ENCODE results near the gene C1orf141.
"Not testable (repeated sequence)": the region's sequence is repeated elsewhere in the genome, so short reads cannot be mapped to it uniquely, and the experiment has no call there.

C1orf141 gene

GRCh38 chr1:67141832-67142231 lies 7.1 kb upstream of the C1orf141 start:
- not testable (repeated sequence) for DNase-seq

GRCh38 chr1:67140460-67140859 lies 5.7 kb upstream of the C1orf141 start:
- DNase-seq, result no peak

DNA sequence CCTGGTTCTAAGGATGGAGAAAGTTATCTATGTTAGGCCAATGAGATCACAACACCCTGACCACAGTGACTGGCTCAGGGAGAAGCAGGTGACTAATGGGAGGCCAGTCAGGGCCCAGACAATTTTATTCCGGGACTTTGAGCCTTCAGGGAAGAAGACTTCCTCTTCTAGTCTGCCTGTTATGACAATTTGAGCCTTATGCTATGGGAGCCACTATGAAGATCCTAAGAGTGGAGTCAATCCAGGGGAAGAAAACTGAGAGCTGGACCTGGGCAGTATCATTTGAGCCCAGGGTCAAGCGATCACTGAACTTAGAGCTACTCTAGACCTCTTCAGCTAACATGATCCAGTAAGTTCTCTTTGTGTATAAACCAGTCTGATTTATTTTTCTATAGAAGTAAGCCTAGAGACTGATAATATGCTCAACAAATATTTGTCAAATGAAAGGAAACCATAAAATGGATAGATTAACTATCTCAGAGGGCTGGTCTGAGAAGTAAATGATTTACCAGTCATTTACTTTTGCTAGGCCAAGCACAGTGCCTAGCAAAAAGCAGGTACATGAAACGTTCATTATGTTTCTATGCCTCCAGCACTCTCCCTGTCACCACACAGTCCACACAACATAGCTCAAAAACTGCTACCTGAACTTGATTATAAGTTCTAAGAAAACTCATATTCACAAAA lies 4.2 kb upstream of the C1orf141 start:
- no peak for DNase-seq

GRCh38 chr1:67137307-67137753 lies 2.6 kb upstream of the C1orf141 start:
- DNase-seq, result no peak

DNA sequence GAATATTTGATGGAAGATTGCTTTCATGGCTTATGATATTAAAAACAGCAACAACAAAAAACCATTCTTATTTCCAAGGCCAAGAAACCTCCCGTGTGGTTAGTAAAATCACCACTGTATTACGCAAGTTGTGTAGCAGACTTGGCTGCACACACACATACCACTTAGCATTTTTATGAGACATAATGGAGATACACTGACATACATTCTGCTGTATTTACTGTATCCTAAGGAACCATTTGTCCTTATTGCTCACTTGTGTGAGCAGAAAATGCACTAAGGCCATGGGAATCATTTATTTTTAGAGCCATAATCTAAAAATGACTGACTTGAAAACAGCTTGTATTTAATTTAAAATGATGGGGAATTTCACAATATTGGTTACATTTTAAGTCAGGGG lies 584 bp upstream of the C1orf141 start:
- no peak for DNase-seq

DNA sequence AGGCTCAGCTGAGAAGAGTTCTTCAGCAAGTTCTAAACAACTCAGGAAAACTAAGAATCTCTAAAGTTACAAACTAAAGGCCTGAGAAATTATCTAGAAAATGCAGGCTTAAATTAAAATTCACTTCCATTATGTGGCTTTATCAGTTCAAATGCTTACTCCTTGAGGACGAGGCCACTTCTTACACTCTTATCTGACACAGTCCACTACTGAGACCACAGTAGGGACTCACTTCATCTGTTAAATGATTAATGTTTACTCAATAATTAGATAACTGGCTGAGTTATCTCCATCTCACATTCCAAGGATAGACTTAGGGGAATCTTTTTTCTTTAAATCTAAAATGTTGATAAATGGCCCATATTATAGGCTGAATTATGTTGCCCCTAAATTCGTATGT lies 1.6 kb downstream of the C1orf141 start:
- no peak for DNase-seq

DNA sequence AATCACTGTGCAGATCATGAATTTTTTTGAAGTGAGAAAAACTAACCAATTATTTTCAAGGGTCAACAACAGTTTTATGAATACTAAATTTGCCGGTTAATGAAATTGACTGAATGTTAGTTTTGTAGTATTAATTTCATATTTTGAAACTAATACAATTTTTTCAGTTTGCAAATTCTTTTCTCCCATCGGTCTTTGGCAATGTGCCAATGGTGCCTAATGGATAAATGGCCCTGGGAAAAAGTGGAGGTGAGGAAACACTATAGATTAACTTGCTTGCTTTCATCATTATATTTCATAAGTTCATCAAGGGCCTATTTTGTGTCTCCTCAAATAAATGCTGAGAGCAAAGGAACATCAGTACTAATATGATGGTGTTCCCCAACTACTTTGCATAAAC lies 4.1 kb downstream of the C1orf141 start:
- no peak for DNase-seq

- DNase-seq, result no peak
These were observed 7.8 kb downstream of the C1orf141 start for GRCh38 chr1:67126974-67127373.

DNA sequence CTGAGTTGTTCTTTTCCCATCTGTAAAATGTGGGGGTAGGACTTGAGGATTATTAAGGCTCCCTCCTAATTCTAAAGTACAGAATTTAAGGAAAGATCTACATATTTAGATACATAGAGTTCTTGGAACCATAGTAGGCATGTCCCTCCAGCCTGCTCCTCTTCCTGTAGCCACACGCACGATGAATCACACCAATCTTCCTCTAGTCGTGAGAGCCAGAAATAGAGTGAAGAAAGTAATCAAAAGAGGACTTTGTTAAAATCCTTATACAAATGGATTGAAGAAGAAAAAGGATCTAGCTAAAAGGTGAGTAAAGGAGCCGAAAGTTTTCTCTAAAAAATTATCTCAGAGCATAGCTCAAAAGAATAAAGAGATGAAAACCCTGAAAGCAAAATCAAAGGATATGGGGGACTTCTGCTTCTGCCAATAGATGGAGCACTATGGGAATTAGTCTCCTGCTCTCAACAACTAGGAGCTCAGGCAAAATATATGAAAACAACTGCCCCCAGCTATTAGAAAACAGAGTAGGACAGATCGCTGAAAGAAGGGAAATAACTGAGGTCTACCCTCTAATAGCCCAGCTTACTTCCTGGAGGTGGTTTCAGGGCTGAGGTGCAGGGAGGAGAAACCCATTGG lies 8.5 kb downstream of the C1orf141 start:
- DNase-seq, result no peak

- no peak for DNase-seq
These were observed 10.3 kb downstream of the C1orf141 start for GRCh38 chr1:67124455-67124854.

GRCh38 chr1:67120855-67121619 lies 13.7 kb downstream of the C1orf141 start:
- DNase-seq, result no peak

GRCh38 chr1:67118646-67119045 lies 16.1 kb downstream of the C1orf141 start:
- DNase-seq, result no peak

GRCh38 chr1:67118191-67118590 lies 16.6 kb downstream of the C1orf141 start:
- DNase-seq, result no peak

DNA sequence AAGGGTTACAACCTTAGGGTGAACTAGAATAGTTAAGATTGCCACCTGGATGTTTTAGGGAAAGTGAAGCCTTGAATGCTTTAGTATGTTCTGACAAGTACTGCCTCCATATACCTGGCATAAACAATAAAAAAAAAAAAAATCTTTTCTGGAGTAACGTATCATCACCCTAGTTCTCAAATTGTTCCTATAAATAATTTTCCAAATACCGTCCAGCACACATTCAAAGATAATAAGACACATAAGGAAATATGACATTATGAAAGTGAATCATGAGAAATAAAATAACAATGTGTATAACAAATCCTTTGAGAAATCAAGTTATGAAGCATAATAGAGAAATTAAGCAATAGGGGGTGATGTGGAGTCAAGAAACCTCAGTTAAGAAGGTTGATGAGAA lies 20.6 kb downstream of the C1orf141 start:
- DNase-seq, result no peak

DNA sequence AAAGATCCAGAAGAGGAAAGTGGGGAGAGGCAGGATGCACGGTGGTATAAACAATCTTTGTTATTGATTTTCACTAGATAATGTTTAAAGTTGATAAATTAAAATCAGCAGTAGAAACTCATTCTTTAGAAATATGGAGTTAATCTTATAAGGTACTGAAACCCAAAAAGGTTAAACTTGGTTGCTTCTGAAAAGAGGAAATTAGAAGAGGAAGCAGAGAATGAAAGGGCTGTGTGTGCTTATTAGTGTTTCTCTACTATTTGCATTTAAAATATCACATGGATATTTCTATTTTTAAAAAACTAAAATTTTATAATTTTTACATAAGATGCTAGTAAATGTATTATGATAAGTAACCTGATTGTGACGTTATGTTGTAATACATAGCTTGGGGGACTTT lies 24.4 kb downstream of the C1orf141 start:
- no peak for DNase-seq

- DNase-seq, result no peak
These were observed 29.3 kb downstream of the C1orf141 start for GRCh38 chr1:67105508-67105907.

DNA sequence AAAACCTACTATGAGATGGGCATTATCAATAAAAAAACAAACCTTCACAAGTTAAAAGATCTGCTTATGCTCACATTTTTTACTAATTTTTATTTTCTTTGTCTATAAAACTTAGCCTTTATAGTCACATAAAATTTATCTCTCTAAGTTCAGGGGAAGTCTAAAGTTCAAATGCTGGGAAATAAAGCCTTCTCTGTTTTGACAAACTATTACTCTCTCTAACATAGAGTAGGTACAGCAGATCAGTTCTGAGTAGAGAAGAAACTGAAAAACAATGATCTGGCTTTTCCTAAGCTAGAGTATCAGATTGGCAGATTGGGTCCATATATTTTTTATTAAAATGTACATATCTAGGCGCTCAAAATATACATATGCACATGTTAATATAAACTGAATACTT lies 31.2 kb downstream of the C1orf141 start:
- no peak for DNase-seq

- DNase-seq, result no peak
These were observed 33.9 kb downstream of the C1orf141 start for GRCh38 chr1:67100833-67101232.

DNA sequence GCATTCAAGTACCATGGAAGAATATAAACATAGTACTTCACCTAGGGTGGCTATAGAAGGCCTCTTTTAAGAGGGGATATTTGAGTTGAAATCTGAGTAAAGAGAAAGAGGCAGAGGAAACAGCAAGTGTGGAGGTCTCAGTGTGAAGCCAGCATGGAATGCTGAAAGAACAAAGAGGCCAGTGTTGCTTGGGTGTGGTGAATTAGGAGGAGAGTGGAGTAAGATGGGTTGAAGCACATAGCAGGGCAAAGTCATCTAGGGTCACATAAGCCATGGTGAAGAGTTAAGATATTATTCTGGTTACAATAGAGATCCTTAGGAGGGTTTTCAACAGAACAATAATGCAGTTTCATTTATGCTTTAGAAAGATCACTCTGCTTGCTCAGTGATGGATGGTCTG lies 37.5 kb downstream of the C1orf141 start:
- DNase-seq, result no peak

GRCh38 chr1:67094191-67094590 lies 40.6 kb downstream of the C1orf141 start:
- no peak for DNase-seq

DNA sequence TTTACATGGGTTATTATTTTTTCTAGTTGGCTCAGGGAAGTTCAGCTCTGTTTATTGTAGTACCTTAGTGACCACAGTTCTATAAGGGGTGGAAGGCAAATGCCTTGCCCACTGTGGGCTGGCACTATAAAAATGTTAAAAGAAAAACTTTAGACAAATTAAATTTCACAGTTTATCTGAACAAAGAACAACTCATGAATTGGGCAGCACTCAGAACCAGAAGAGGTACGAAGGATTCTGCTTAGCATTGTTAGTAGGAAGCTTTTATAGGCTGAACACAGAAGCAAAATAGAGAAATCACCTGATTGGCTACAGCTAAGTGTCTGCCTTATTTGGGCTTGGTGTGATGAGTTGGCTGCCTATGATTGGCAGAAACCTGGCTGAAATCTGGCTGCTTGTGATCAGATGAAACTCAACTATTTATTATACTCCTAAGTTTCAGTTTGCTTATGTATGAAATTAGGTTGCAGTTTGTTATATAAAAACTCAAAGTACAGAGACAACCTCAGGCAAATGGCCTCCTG lies 45.0 kb downstream of the C1orf141 start:
- DNase-seq, result no peak

DNA sequence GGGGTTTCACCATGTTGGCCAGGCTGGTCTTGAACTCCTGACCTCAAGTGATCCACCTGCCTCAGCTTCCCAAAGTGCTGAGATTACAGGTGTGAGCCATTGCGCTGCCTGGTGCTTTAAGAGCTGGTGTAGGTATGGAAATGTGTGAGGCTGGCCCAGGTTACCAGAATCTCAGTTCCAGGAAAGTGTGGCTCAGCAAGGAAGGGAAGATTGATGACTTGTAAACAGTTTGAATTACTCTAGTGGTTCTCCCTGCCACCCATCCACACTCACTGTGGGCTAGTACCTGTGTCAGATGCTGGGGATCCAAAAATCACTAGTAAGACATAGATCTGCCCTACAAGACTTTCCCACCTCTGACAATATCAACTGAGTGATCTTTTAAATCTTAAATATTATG lies 46.3 kb downstream of the C1orf141 start:
- DNase-seq, result no peak

DNA sequence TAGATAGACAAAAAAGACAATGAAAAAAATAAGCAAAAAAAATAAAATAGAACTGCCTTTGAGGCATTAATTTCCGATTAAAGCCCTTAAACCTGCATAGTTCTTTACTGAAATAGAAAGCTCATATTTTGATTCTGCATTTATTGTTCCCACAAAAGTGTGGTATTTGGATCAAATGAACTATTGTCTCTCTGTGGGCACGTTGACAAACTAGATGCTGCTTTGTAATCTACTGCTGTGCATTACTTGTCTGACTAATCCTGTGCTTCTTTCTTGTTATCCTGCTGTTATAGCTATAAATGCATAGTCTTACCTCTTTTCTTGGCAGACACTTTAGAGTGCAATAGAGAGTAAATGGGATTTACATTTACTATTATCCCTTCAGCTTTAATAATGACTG lies 49.4 kb downstream of the C1orf141 start:
- no peak for DNase-seq

Data from CD4-positive, alpha-beta T cell treated with Interleukin-6 for 4 hours (primary cell).